ENCODE measurements around the gene ARFGEF2.
"Not testable (repeated sequence)": the region's sequence is repeated elsewhere in the genome, so short reads cannot be mapped to it uniquely, and the experiment has no call there.

The ARFGEF2 gene

DNA sequence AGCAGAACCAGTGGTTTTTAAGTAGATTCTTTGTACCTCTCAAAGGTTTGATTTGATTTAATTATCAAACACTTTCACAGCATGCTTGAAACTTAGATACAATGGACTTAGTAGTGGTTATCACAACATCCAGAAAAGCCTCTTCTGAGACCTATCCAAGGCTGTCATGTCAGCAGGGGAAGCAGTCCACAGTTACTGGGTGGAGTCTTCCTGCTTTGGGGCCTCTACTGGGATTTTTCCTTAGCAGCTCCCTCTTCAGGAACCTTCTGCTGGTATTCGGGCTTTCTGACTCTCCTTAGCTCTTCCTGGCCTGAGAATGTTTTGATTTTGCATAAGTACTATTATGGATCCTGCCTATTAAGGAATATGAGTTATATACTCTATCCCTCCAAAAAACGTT, 36.0 kb downstream of the ARFGEF2 start:
- DNase-seq: no peak

DNA sequence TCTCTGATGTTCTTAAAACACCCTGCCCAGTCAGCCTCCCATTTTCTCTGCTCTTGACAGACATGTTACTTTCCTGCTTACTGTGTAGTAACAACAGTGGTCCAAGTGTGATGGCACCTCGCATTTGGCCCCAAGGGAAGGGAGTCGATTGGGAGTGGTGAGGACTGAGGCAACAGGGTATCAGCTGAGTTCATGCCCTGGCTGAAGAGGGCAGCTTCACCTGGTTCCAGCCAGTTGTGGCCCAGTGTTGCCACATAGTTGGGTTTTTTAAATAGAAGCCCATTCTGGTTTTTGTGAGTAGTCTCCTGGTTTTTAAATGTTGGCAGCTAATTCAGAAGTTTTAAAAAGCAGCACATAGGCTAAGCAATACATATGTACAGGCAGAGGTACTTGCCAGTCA, 37.2 kb downstream of the ARFGEF2 start:
- DNase-seq: no peak

DNA sequence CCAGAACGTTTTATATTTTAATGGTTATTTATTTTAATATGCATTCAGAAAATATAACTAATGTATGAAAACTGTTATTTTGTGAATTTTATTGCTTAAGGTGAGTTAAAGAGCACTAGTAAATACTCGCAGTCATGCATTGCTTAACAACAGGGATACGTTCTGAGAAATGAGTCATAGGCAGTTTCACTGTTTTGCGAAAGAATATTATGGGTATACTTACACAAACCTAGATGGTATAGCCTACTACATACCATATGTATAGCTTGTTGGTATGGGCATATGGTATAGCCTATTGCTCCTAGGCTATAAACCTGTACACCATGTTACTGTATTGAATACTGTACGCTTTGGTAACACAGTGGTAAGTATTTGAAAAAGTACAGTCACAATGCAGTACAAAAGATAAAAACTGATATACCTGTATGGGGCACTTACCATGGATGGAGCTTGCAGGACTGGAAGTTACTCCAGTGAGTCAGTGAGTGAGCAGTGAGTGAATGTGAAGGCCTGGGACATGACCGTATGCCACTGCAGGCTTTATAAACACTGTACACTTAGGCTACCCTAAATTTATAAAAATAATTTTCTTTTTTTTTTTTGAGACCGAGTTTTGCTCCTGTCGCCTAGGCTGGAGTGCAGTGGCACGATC, 38.5 kb downstream of the ARFGEF2 start:
- no peak for DNase-seq

DNA sequence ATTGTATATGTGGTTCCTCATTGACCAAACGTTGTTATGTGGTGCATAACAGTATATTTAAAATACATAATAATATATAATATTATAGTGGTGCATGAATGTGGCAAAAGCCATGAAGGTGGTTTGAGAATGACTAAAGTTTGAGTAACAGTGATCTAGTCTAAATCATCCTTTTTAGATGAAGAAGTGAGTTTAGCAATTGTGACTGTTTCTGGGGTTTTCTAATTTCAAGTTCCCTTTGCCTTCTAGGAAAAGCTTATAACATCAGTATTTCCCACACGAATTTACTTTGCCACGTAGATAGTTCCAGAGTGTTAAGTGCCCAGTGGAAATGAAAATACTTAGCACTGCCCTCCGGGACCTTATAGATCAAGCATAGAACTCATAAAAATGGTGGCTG, 40.9 kb downstream of the ARFGEF2 start:
- no peak for DNase-seq

DNA sequence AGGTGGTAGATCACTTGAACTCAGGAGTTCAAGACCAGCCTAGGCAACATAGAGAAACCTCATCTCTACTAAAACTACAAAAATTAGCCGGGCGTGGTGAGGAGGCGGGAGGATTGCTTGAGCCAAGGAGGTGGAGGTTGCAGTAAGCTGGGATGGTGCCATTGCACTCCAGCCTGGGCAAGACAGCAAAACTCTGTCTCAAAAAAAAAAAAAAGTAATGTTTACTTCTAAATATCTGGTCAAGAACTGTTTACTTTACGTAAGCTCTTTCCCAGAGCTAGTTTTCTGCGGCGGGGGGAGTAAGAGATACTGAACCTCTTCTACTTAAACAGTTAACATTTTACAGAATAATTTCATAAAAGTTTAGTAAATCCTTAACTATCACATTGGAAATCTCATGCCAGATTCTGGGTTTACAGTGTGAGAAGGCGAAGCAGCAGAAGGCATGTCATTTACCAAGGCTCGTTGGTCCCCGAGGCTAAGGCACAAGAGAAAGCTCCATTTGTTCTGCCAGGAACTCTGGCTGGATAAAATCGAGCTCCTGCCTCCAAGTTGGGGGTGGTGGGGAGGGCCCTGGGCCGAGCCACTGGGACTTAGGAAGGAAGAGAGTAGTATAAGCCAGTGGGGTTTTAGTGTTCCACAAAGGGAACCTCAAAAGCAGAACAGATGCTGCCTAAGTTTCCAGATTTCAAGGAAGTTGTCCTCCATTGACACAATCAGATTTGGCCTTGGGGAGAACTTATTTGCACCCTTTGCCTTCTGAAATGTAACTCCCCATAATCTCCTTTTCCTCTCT, 41.7 kb downstream of the ARFGEF2 start:
- DNase-seq: no peak

DNA sequence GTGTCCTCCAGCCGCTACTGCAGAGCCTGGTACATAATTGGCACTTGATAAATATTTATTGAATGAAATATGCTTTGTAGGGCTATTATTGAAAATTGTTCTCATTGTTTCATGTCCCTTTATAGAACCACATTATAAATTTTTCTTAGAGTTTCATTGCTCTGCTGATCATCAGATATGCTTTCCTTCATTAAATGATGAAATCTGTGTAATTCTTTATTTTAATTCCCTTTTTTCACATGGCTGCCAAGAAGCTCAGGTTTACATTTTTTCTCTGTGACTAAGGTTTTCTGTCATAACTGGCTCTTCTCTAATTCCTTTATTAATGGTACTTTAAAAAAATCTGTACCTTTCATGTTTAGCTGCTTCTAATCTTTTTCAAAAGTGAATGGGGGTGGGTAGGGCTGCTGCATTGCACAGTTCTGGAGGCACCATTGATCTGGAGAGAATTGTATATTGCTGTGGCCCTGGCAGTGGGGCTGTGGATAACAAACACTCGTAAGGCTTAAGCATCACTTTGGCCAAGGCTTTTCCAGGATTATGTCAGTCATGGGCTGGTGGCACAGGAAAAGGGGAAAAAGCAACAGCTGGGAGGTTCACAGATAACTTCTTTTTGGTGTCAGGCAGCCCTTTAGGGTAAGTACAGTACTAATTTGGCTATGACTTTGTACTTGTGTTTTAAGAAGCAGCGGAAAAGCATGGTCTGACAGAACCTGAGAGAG, 43.8 kb downstream of the ARFGEF2 start:
- no peak for DNase-seq

DNA sequence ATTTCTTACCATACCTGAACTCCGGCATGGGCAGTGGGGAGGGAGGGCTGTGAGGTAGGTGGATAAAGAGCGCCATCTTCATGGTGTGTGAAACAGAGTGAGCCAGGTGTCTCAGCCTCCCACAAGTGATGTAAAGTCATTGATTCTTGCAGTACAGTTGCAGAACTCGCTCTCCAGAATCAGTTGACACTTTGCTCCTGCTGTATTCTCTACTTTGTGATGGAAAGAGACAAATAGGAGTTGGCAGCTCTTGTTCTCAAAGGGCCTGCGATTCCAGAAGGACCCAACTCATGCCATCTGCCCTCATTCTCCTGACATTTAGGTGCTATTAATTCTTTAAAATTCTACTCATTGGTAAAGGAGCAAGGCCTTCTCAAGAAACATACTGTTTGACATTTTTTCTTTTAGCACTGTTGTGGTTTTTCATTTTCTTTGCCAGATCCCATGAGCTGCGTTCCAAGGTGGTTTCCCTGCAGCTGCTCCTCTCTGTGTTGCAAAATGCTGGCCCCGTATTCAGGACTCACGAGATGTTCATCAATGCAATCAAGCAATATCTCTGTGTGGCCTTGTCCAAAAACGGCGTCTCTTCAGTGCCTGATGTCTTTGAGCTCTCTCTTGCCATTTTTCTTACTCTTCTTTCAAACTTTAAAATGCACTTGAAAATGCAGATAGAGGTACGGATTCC, 49.3 kb downstream of the ARFGEF2 start:
- DNase-seq: no peak

DNA sequence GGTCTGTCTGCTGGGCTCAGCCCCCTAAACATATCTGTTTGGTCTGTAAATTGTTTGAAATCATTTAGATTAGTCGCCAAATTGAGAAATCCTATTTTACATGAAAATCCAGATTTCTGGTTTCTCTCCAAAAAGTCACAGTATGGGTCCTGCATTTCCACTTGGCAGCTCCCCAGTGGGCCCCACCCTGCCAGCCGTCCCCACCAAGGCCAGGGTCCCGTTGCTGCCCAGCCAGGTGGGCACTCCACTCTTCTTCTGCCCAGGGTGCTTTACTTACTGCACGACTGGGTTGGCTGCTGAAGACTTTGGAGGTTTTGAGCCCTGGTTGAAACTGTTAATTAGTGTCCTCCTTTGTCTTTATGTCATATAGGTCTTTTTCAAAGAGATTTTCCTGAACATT, 50.4 kb downstream of the ARFGEF2 start:
- no peak for DNase-seq

DNA sequence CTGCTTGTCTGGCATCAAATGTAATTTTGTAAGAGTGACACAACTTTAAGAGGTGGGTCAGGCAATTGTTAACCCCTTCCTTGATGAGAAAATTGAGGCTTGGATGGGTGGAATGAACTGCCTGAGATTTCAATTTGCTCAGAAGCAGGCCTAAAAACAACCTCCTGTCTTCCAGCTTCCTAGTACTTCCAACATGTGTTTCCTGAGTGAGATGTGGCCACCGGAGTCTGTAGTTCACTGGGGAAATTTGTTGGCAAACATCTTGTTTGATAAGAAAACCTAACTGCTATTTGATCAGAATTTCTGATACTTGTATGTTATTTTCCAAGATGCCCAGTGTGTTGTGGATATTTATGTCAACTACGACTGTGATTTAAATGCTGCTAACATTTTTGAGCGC, 51.3 kb downstream of the ARFGEF2 start:
- DNase-seq: no peak

DNA sequence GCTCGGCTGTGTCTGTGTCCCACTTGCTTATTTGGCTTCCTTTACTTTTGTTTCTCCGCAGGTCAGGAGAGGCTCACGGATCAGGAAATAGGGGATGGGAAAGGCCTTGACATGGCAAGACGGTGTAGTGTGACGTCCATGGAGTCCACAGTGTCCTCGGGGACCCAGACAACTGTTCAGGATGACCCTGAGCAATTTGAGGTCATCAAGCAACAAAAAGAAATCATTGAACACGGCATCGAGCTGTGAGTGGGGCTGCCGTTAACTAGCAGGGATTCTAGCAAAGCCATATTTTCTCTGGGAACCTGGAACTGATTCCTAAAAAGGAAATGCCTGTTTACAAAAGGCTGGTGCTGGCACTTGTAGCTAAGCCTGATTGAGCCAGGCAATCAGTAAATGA, 54.4 kb downstream of the ARFGEF2 start:
- DNase-seq: no peak

DNA sequence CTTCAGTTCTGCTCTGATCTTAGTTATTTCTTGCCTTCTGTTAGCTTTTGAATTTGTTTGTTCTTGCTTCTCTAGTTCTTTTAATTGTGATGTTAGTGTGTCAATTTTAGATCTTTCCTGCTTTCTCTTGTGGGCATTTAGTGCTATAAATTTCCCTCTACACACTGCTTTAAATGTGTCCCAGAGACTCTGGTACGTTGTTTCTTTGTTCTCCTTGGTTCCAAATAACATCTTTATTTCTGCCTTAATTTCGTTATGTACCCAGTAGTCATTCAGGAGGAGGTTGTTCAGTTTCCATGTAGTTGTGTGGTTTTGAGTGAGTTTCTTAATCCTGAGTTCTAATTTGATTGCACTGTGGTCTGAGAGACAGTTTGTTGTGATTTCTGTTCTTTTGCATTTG, 58.5 kb downstream of the ARFGEF2 start:
- not testable (repeated sequence) for DNase-seq

DNA sequence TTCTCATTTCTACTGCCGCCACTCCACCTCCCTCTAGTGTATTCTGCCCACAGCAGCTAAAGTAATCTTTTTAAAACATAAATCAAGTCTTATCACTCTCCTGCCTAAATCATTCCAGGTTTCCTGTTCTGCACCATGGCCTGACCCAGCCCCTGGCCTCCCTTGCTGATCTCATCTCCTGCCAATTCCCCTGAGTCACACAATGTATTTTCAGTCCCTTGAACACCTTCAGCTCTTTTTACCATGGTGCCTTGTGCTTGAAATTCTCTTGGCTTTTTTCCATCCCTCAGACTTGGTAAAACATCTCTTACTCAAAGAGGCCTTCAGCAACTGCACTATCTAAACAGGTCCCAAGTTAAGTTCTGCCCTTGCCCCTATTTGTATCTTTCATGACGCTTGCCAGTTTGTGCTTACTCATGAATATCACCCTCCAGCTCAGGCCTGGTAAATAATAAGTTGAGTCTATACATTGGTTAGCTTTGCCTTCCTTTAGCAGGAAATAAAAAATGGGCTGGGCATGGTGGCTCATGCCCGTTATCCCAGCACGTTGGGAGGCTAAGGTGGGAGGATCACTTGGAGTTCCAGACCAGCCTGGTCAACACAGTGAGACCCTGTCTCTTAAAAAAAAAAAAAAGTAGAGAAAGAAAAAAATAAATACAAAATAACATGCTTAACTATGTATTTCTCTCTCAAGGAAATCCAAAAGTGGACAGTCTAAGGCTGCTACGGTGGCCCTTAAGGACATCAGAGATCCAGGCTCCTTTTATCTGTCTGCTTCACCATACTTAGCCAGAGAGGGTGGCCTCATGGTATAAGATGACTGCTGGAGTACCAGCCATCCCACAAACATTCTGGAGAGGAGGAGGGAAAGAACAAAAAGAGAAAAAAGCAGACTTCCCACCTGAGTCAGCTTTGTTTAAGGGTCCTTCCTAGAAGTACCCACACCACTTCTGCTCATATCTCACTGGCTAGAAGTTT, 62.2 kb downstream of the ARFGEF2 start:
- DNase-seq: no peak

DNA sequence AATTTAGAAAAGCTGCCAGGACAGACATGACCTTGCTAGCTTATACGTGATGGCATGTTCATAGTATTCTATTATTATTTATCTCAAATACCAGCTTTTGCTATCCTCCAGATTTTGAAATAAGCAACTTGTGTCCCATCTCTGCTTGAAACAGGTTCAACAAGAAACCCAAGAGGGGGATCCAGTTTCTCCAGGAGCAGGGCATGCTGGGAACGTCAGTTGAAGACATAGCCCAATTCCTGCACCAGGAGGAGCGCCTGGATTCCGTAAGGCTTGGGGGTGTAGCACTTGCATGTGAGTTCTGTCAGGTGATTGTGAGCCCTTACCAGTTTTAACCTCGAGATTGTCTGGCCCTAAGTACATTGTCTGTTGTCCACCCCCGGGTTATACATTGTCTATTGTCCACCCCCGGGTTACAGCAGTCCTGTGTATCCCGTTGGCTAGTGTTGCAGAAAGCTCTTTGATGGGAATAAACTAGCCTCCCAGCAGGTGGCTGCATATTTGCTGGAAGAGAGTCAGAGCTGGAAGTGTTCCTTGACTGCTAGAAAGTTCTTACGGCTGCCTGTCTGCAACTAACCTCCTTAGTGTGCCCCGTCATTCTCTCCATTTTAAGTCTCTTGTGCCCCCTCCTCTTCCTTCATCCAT, 63.2 kb downstream of the ARFGEF2 start:
- no peak for DNase-seq

DNA sequence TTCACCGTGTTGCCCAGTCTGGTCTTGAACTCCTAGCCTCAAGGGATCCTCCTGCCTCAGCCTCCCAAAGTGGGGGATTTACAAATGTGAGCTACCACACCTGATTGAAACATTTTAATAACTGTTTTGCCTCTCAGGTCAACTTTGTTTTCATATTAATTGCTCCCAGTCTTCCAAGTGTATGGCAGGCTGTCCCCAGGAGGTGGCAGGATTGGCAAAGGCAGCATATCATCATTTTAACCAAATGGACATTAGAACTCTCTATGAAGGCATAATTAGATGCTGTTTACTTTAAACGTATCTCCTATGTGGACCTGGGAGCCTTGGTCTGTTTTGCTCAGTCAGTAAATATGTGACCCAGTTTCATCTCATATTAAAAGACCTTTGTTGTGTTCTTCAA, 65.4 kb downstream of the ARFGEF2 start:
- no peak for DNase-seq

DNA sequence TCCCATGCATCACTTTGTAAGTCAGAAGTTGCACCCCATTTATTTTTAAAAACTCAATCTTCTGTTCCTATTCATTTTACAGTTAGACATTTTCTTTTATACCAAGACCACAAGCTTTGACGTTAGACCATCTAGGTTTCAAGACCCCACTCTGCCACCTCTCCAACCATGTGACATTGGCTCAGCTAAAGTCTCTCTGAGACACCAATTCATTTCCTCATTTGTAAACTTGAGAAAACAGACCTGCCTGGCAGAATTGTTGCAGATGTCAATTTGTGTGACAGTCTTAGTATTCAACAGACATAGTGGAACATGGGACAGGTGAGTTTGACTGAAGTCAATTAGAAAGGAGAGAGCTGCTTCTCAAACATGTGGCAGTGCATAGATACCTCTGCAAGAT, 69.0 kb downstream of the ARFGEF2 start:
- no peak for DNase-seq

DNA sequence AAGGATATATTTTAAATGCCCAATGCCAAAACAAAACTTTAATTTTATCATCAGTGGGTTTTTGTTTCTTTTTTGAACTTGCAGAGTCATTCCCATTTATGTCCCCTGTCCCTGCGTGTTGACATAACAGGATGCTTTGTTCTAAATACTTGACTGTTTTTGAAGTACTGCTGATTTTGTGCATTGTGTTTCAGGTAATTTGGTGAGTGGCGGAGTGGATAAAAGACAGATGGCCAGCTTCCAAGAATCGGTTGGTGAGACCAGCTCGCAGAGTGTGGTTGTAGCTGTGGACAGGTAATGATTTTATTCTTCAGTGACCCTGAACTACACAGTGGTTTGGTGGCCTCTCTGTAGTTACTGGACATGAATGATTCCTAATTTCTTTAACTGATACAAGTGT, 74.1 kb downstream of the ARFGEF2 start:
- no peak for DNase-seq

DNA sequence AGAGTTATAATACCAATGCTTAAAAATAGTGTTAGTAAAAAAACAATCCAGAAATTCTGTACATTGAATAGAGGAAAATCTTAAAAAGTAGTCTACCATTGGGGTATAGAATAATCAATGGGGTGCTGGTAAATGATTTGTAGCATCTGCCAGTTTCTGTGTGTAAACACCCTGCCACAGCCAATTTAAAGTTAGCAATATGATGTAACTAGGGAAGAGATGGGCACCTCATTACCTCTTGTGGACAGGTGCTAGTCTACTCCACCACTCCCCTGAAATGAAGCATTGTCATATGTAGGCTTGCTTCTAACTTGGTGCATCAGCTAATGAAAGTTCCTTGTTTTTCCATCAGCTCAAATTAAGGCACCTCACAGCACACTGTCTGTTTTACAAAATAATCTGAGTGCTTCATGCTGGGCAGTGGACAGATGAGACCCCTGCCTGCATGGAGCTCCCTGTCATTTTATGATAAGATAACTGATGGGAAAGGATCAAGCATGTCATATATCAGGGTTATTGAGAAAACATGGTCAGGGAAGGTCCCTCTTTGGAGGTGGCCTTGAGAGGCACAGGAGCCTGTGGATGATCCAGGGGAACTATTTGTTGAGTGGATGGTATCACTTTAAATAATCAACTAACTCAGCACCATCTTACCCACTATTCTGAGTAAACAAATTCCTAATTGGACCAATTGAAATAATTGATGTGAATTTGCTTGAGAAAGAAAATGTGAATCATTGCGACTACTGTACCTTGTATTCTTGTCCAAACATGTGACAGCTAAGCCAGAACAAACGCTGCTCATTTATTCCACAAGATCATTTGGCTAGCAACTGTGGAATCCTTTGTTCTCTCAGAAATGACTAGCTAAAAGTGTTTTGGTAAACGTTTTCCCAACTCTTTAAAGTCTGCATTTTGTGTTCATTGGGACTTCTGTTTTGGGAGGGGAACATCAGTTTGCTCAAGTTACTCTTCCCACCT, 78.7 kb downstream of the ARFGEF2 start:
- no peak for DNase-seq

DNA sequence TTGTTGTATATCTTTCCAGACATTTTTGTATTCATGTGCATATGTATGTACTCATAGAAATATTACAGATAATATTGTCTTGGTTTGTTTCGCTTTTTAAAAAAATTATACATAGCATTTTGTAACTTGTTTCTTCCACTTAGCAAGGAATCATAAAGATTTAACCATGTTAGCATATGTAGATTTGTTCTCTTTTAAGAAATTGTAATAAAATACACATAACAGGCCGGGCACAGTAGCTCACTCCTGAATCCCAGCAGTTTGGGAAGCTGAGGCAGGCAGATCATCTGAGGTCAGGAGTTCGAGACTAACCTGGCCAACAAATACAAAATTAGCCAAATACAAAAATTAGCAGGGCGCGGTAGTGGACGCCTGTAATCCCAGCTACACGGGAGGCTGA, 80.2 kb downstream of the ARFGEF2 start:
- DNase-seq: no peak

DNA sequence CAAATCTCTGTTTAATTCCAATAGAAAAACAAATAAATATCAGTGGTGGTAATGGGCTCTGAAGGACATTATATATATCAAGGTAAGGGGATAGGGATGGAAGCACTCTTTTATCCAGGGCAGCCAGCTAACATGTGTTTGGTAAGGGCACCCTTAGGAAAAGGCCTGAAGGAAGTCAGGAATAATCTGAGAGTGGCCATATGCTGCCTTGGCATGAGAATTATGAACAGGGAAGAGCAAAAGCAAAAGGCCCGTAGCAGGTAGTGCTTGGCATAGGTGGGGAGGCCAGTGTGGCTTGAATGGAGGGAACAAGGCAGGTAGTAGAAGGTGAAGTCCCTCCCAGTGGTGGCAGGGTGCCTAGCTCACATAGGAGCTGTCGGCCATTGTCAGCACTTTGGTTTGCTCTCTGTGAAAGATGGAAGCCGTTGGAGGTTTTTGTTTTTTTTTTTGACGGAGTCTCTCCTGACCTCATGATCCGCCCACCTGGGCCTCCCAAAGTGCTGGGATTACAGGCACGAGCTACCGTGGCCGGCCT, 85.0 kb downstream of the ARFGEF2 start:
- DNase-seq: no peak
